A673 (cell line): ENCODE measurements around the gene RERE. TPM values are rescaled to one million over a fixed set of nuclear protein-coding genes. Genes with fewer than 3 reads are reported as not detected.
A peak's percentile ranks its signal among the peaks of the same experiment; 100 is the strongest.

Experiments
- BruUV-seq: library from RNA; stranded (reverse); fragments of 400-500 nt; replicated peaks from 2 replicates; lab custom pipeline; 2021; lab: Mats Ljungman, UMichigan
- CTCF ChIA-PET: fragments of 300-600 bp; sonication (Branson Sonifier 250); formaldehyde crosslinking; loops from one replicate; lab custom pipeline; 2022; ENCODE audit warnings: antibody characterized with exemption; lab: Charles Lee
- POLR2A ChIA-PET: fragments of 300-600 bp; sonication (Branson Sonifier 250); formaldehyde crosslinking; loops from one replicate; lab custom pipeline; 2022; ENCODE audit warnings: antibody characterized with exemption; ENCODE audit not compliant: low non-redundant PET; lab: Charles Lee
- DNase-seq: peaks from one replicate; pipeline ENCODE4 v3.0.0-alpha.2; 2015; ENCODE audit warnings: low spot score
- H3K27ac ChIP-seq: fragments of 200-600 bp; sonication (generic); 2 replicates; pipeline ENCODE4 v1.5.1; 2016; ENCODE audit warnings: mixed run types, low read depth, mild to moderate bottlenecking, mixed read lengths, antibody characterized with exemption, low read length; ENCODE audit not compliant: poor library complexity, severe bottlenecking
- H3K27me3 ChIP-seq: fragments of 200-600 bp; sonication (generic); replicated peaks from 2 replicates; pipeline ENCODE4 v1.6.1; 2017; ENCODE audit warnings: mixed run types, low read depth, mild to moderate bottlenecking, mixed read lengths, antibody characterized with exemption, low read length; ENCODE audit not compliant: insufficient read depth, poor library complexity
- H3K36me3 ChIP-seq: fragments of 200-600 bp; sonication (generic); 2 replicates; pipeline ENCODE4 v1.6.1; 2016; ENCODE audit warnings: mixed run types, mild to moderate bottlenecking, mixed read lengths, antibody characterized with exemption, low read length; ENCODE audit not compliant: insufficient read depth, poor library complexity, severe bottlenecking
- H3K4me1 ChIP-seq: fragments of 200-600 bp; sonication (generic); 2 replicates; pipeline ENCODE4 v1.6.1; 2017; ENCODE audit warnings: mixed run types, mild to moderate bottlenecking, mixed read lengths, antibody characterized with exemption, low read length; ENCODE audit not compliant: insufficient read depth, poor library complexity, severe bottlenecking
- H3K4me3 ChIP-seq: fragments of 200-600 bp; sonication (generic); 2 replicates; pipeline ENCODE4 v1.5.1; 2016; ENCODE audit warnings: low read depth, mixed run types, mild to moderate bottlenecking, mixed read lengths, low read length; ENCODE audit not compliant: poor library complexity, severe bottlenecking
- H3K9me3 ChIP-seq: fragments of 200-600 bp; sonication (generic); 2 replicates; pipeline ENCODE4 v1.6.1; 2016; ENCODE audit warnings: mixed run types, low read depth, mild to moderate bottlenecking, mixed read lengths, antibody characterized with exemption, low read length; ENCODE audit not compliant: poor library complexity, severe bottlenecking
- EZH2 ChIP-seq: fragments of 200-600 bp; sonication (generic); IDR thresholded peaks from 2 replicates; pipeline ENCODE4 v1.6.1; 2017; ENCODE audit warnings: borderline replicate concordance, low read depth, mild to moderate bottlenecking, mixed read lengths, antibody characterized with exemption, low read length; ENCODE audit not compliant: poor library complexity, severe bottlenecking
- intact Hi-C: fragments of 100-400 bp; cut with micrococcal nuclease; formaldehyde crosslinking; loops from one replicate; pipeline ENCODE4 v1.10.0; 2022; ENCODE audit not compliant: unreplicated experiment
- total RNA-seq: library from RNA; stranded (reverse); gene quantifications from 2 replicates; pipeline ENCODE4 v1.2.3, GENCODE V29; 2021
- TF ChIP-seq, protein P1 (sequence below): fragments of 300-800, 200-600 bp; sonication (generic); conservative IDR thresholded peaks from 2 replicates; pipeline ENCODE4 v1.5.1; 2017; ENCODE audit warnings: low read depth, mild to moderate bottlenecking, antibody characterized with exemption, low read length, moderate library complexity, mixed read lengths

RERE gene
- total RNA-seq, 1 experiment from 2014 or later, result 188 TPM

DNA sequence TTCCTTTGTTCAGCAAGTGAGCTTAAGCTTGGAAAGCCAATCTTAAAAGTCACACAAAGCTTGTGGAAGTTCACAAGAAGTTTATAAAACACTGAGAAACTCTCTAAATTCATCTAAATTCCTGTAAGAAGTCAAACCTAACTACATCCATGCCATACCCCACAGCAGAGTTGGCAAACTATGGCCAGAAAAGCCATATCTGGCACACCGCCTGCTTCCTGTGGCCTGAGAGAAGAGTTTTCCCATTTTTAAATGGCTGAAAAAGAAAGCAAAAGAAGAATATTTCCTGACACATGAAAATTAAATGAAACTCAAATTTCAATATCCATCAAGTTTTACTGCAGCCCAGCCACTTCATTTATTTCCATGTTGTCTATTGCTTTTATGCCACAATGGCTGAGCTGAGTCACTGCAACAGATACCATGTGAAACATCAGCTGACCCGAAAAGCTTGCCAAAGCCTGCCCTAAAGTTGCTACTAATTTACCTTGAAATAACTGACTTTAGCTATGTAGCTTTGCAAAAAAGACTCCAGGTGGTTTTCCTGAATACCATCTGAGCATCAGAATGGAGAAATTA lies 262.4 kb downstream of the RERE start:
- no peaks in the 10 kb centered on the region for H3K9me3 ChIP-seq
- no peak overlapping the region for H3K4me3 ChIP-seq
- intact Hi-C loops, result no loop called here
- peaks cover 33% of the 10 kb centered on the region for H3K4me1 ChIP-seq
- ChIA-PET POLR2A (no interaction called here), CTCF (interaction anchor here (0.6 to 1.2 kb wide), 3 partner anchors 16 to 294 kb away, joined by 3 to 12 read pairs (median 3); no protein-coding TSS in a partner anchor)
- H3K36me3 ChIP-seq, result peaks cover 33% of the 10 kb centered on the region
- no peak for TF ChIP-seq EZH2
- TF ChIP-seq, protein P1, sequence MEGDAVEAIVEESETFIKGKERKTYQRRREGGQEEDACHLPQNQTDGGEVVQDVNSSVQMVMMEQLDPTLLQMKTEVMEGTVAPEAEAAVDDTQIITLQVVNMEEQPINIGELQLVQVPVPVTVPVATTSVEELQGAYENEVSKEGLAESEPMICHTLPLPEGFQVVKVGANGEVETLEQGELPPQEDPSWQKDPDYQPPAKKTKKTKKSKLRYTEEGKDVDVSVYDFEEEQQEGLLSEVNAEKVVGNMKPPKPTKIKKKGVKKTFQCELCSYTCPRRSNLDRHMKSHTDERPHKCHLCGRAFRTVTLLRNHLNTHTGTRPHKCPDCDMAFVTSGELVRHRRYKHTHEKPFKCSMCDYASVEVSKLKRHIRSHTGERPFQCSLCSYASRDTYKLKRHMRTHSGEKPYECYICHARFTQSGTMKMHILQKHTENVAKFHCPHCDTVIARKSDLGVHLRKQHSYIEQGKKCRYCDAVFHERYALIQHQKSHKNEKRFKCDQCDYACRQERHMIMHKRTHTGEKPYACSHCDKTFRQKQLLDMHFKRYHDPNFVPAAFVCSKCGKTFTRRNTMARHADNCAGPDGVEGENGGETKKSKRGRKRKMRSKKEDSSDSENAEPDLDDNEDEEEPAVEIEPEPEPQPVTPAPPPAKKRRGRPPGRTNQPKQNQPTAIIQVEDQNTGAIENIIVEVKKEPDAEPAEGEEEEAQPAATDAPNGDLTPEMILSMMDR, result no peak
- BruUV-seq, result no TSS peak
- peak overlapping the region; percentile 27 for H3K27ac ChIP-seq
- peak; percentile 55 for DNase-seq
- H3K27me3 ChIP-seq, result no peaks in the 10 kb centered on the region

DNA sequence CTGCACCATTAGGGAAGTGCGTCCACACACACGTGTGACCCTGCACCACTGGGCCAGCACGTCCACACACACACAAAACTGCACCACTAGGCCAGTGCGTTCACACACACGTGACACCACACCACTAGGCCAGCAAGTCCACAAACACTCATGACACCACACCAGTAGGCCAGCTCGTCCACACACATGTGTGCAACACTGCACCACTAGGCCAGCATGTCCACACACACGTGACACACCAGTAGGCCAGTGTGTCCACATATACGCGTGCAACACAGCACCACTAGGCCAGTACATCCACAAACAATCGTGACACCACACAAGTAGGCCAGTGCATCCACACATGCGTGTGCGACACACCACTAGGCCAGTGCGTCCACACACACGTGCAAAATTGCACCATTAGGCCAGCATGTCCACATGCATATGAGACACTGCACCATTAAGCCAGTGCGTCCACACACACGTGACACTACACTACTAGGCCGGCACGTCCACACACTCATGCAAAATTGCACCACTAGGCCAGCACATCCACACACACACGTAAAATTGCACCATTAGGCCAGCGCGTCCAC lies 264.5 kb downstream of the RERE start:
- intact Hi-C loops, result no loop called here
- DNase-seq, result no peak
- POLR2A ChIA-PET, result no interaction called here
- H3K9me3 ChIP-seq, result no peaks in the 10 kb centered on the region
- H3K4me3 ChIP-seq, result no peak overlapping the region
- no TSS peak for BruUV-seq
- H3K27me3 ChIP-seq, result no peaks in the 10 kb centered on the region
- peaks cover 39% of the 10 kb centered on the region for H3K36me3 ChIP-seq
- TF ChIP-seq, protein P1, result no peak
- TF ChIP-seq EZH2, result no peak
- H3K4me1 ChIP-seq, result peaks cover 20% of the 10 kb centered on the region
- CTCF ChIA-PET, result no interaction called here
- H3K27ac ChIP-seq, result no peak overlapping the region

DNA sequence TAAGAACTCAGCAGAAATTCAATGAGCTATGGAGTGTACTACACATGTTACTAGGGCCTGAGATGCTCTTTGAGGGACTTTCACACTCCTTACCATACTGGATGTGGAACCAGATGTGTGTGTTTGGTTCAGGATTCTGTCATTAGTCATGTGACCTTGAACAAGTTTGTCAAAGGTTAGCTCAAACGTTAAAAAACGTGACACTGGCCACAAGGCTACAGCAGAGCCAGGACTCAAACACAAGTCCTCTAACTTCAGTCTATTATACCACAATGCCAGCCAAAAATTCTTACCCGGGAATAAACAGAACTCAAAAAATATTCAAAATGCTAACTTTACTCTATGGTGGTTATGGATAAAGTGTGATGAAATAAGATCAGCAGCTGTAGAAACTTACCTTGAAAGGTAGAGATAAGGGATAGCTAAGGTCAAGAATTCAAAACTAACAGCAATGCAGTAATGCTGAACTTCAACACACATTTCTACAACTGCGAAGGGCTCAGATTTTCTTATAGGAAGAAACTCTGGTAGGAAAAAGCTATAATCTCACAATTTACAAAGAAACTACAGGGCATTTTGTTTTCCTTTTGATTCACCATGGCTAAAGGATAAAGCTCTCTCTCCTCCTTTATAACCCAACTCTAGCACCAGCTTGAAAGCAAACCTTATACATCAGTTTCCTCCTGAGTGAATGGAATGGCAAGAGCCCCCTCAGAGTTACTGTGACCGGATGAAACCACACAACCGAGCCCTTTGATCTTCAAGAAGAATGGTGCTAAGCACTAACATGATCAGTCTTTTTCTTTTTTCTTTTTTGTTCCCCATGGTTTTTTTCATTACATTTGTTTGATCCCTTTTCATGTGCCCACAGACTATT lies 265.6 kb downstream of the RERE start:
- intact Hi-C loops, result no loop called here
- CTCF ChIA-PET, result no interaction called here
- Histone ChIP-seq H3K36me3 (peaks cover 39% of the 10 kb centered on the region), H3K27ac (peak overlapping the region; percentile 4), H3K4me3 (no peak overlapping the region), H3K4me1 (peaks cover 20% of the 10 kb centered on the region), H3K27me3 (no peaks in the 10 kb centered on the region), H3K9me3 (no peaks in the 10 kb centered on the region)
- TF ChIP-seq, protein P1, result no peak
- no peak for TF ChIP-seq EZH2
- POLR2A ChIA-PET, result no interaction called here
- no TSS peak for BruUV-seq
- DNase-seq, result no peak
